Stimulated activated naive CD4-positive, alpha-beta T cell treated with Interleukin-2 at 50 U/mL for 16 hours (primary cell): Measurements from ENCODE around the gene PSIP1.
"Not testable (repeated sequence)": the region's sequence is repeated elsewhere in the genome, so short reads cannot be mapped to it uniquely, and the experiment has no call there.

ENCODE experiments used
- DNase-seq: peaks from one replicate; lab custom pipeline; 2025; lab: John Stamatoyannopoulos, UW

The PSIP1 gene

GRCh38 chr9:15501803-15502202, 9.0 kb downstream of the PSIP1 start:
- DNase-seq, result no peak

GRCh38 chr9:15501179-15501578, 9.6 kb downstream of the PSIP1 start:
- DNase-seq, result no peak

GRCh38 chr9:15499139-15499538, 11.6 kb downstream of the PSIP1 start:
- no peak for DNase-seq

- DNase-seq, result no peak
Observed at GRCh38 chr9:15498246-15498995, 12.3 kb downstream of the PSIP1 start.

DNA sequence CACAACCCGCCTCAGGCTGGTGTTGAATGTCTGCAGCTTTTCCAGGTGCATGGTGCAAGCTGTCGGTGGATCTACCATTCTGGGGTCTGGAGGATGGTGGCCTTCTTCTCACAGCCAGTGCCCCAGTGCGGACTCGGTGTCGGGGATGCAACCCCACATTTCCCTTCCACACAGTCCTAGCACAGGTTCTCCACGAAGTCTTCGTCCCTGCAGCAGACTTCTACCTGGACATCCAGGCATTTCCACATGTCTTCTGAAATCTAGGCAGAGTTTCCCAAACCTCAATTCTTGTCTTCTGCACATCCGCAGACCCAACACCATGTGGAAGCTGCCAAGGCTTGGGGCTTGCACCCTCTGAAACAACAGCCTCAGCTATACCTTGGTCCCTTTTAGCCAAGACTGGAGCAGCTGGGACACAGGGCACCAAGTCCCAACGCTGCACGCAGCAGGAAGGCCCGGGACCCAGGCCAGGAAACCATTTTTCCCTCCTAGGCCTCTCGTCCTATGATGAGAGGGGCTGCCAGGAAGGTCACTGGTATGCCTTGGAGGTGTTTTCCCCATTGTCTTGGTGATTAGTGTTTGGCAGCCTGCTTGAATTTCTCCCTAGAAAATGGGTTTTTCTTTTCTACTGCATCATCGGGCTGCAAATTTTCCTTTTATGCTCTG, 18.2 kb downstream of the PSIP1 start:
- DNase-seq, result no peak

DNA sequence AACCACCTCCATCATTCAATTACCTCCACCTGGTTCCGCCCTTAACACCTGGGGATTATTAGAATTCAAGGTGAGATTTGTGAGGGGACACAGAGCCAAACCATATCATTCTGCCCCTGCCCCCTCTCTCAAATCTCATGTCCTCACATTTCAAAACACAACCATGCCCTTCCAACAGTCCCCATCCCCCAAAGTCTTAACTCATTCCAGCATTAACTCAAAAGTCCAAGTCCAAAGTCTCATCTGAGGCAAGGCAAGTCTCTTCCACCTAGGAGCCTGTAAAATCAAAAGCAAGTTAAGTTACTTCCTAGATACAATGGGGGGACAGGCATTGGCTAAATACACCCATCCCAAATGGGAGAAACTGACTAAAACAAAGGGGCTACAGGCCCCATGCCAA, 18.8 kb downstream of the PSIP1 start:
- no peak for DNase-seq

DNA sequence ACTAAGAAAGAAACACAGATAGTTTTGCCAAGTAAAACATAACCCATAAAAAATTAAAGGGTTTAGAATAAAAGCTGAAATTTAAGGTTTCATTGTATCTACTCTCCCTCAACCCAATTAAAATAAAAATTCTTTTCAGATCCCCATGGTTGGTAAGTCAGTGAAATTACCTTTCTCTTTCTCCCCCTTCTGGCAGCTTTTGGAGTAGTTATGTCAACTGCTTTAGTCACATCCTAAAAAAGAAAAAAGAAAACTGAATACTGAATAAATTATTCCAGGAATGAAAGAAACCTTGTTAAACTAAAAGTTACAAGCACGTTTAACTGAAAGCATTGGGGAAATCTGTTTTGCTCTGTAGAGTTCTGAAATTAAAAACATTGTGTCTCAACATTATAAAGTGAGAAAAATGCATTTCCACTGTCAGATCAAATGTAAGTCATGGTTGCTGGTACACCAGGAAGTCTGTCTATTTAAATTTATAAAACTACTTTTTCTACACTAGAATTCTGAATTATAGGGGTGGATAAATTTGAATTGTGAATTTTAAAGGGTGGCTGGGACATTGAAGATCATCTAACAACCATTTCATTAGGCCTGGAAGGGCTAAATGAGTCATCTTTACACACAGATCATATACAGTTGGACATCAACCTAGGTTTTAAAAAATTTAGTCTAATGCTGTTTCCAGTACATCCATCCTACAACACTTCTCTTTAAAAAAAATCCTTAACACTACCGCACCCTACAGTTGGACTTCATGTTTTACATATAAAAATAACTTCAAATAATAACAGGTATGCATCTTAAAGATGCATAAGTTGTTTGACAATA, 24.7 kb downstream of the PSIP1 start:
- DNase-seq, result no peak

GRCh38 chr9:15484802-15485201, 26.0 kb downstream of the PSIP1 start:
- DNase-seq, result no peak

DNA sequence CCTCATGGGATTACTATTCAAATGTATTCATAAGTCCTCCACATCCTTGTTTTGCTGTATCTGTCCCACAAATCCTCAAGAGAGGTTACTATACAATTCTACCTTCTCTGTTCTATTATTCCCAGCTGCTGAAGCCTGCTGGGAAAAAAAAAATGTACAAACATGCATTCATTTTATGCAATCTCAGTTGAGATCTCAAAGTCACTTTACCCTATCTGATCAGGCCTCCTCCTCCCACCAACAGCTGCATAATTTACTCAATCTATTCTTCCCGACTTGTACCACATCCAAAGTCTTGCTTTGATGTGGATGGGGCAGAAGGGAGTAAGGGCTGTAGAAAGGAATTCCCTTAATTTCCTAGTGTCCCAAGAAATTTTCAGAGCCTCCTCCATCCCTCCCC, 28.6 kb downstream of the PSIP1 start:
- no peak for DNase-seq

DNA sequence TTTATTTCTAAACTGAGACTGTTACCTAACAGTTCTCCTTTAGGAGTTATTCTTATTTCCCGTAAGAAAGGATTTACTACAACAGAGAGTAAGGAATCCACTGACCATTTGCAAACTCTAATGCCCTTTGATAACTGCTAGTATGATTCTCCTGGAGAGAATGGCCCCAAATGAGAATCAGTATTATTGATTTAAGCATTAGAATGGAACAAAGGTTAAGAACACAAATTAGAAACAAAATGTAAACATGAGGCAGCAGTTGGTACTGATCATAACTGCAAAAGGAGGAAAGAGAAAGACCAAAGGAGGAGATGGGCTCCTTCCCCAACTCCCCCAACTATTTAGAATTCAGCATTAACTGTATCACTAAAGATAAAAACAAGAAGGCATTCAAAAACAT, 30.7 kb downstream of the PSIP1 start:
- no peak for DNase-seq

- no peak for DNase-seq
Observed at GRCh38 chr9:15475923-15476536, 34.7 kb downstream of the PSIP1 start.

DNA sequence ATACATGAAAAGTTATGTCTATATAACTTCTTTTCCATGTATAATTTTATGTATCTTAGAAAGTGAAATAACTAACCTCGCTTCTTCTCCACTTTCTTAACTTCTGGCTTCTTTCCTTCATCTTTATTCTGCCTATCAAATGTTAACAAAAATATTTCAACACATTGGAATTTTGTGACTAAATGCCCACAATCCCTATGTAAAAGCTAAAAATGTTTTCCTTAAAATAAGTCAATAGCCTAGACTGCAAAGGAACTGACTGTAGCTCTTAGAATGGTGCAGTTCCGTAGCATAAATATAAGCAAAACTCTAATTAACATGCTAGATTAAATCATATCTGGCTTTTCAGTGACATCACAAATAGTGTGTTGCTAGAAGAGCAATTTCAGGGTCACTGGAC, 40.9 kb downstream of the PSIP1 start:
- DNase-seq, result no peak

- DNase-seq, result no peak
Observed at GRCh38 chr9:15469406-15469805, 41.4 kb downstream of the PSIP1 start.

DNA sequence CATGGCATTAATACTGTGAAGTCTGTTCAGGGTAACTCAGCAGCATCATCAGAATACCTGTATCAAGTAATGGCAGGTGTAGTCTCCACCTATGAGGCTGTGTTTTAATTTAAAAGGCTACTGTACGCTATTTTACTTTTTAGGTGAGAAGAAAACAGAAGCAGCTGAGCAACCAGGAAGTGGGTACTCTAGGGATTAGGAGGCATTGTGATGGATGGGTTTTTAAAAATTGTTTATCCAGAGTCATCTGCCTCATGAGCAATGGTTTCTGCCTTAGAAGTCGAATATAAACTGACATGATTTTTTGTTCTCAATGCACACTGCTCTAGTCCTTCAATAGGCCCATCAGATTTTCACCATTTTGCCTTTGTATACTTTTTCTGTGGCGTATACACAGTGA, 42.6 kb downstream of the PSIP1 start:
- DNase-seq, result no peak

DNA sequence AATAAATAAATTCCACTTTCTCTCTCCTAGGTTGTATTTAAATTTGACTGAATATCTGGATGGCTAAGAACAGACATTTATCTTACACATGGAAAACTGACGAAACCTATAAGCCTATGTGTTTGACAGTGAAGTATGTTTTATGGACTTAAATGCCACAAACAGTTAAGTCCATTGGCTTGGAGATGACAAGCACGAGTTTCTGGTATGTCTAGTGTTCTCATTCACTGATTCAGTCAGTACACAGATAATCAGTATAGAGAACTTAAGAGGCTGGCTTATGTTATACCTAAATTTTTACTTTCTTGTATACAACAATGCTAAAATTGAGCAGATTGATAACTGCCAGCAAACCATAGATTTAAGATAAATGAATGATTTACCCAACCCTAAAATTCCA, 49.2 kb downstream of the PSIP1 start:
- DNase-seq, result no peak

- no peak for DNase-seq
Observed at GRCh38 chr9:15461056-15461455, 49.7 kb downstream of the PSIP1 start.

DNA sequence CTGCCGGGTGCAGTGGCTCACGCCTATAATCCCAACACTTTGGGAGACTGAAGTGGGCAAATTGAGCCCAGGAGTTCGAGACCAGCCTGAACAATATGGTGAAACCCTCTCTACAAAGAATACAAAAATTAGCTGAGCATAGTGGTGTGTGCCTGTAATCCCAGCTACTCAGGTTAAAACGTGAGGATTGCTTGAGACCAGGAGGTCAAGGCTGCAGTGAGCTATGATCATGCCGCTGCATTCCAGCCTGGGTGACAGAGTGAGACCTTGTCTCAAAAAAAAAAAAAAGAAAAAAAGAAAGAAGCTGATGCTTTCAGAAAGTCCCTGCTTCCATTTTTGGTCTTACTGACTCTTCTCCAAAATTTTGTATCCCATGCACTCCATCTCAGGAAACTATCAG, 56.8 kb downstream of the PSIP1 start:
- no peak for DNase-seq

- no peak for DNase-seq
Observed at GRCh38 chr9:15444141-15444540, 66.6 kb downstream of the PSIP1 start.

- not testable (repeated sequence) for DNase-seq
Observed at GRCh38 chr9:15442264-15442663, 68.5 kb downstream of the PSIP1 start.

DNA sequence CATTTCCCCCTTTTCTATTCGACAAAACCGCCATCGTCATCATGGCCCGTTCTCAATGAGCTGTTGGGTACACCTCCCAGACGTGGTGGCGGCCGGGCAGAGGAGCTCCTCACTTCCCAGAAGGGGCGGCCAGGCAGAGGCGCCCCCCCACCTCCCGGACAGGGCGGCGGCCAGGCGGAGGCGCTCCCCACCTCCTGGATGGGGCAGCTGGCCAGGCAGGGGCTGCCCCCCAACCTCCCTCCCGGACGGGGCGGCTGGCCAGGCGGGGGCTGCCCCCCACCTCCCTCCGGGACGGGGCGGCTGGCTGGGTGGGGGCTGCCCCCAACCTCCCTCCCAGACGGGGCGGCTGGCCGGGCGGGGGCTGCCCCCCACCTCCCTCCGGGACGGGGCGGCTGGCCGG, 68.9 kb downstream of the PSIP1 start:
- DNase-seq, result not testable (repeated sequence)

DNA sequence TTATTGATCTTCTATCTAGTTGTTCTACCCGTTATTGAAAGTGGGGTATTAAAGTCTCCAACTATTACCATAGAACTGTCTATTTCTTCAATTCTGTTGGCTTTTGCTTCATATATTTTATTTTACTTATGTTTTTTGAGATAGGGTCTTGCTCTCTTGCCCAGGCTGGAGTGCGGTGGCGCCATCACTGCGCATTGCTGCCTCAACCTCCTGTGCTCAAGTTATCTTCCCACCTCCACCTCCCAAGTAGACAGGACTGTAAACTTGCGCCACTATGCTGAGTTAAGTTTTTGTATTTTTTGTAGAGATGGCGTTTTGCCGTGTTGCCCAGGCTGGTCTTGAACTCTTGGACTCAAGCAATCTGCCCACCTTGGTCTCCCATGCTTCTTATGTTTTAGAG, 71.9 kb downstream of the PSIP1 start:
- no peak for DNase-seq

DNA sequence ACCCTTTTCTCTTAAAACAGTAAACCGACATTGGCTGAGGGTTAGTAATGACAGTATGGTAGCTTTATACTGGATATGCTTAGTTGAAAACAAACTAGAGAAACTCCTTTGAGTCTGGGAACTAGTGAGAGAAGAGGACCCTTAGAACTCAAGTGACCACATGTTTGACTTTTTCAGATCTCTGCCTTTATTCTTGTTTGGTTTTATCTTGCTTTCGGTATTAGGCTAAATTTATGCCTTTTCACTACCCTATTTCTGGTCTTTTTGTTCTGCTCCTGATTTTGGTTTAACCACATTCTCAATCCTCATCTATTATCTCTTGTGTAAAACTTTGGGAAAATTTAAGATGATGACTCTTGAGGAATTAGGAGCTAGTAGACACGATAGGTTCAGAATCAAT, 77.1 kb downstream of the PSIP1 start:
- no peak for DNase-seq

DNA sequence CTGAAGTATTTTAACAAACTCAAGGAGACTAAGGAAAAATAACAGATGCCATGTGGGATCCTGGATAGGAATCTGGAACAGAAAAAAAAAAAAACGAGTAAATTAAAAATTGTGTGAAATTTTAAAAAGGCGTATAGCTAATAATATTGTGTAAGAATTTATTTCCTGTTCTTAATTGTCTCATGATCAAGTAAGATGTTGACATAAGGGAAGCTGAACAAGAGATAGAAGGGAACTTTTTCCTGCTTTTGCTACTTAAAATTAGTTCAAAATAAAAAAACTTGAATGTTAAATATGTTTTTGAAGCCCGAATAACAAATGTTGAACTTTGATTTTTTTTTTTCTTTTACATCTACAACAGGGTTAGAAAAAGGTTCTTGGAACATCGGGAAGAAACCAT, 77.6 kb downstream of the PSIP1 start:
- DNase-seq, result no peak
